Fibroblast of skin of scalp (primary cell): ENCODE results near the gene COL25A1.
A peak's percentile ranks its signal among the peaks of the same experiment; 100 is the strongest.
"Not testable (repeated sequence)": the region's sequence is repeated elsewhere in the genome, so short reads cannot be mapped to it uniquely, and the experiment has no call there.

Experiments used
- DNase-seq: peaks from one replicate; pipeline ENCODE4 v3.0.0-alpha.2; 2013

COL25A1 gene

GRCh38 chr4:109046471-109047201 lies 255.8 kb downstream of the COL25A1 start:
- peak; percentile 79 for DNase-seq

- no peak for DNase-seq
Observed at GRCh38 chr4:109044431-109044830, 258.0 kb downstream of the COL25A1 start.

- no peak for DNase-seq
Observed at GRCh38 chr4:109043286-109043685, 259.2 kb downstream of the COL25A1 start.

- peak; percentile 69 for DNase-seq
Observed at GRCh38 chr4:109041463-109042360, 260.7 kb downstream of the COL25A1 start.

GRCh38 chr4:109040441-109040840 lies 262.0 kb downstream of the COL25A1 start:
- peak; percentile 42 for DNase-seq

GRCh38 chr4:109037026-109037425 lies 265.4 kb downstream of the COL25A1 start:
- DNase-seq, result no peak

- no peak for DNase-seq
Observed at GRCh38 chr4:109033993-109034392, 268.5 kb downstream of the COL25A1 start.

- DNase-seq, result no peak
Observed at GRCh38 chr4:109032671-109033070, 269.8 kb downstream of the COL25A1 start.

- DNase-seq, result no peak
Observed at GRCh38 chr4:109029987-109030386, 272.5 kb downstream of the COL25A1 start.

- DNase-seq, result no peak
Observed at GRCh38 chr4:109027016-109027500, 275.4 kb downstream of the COL25A1 start.

- DNase-seq, result peak; percentile 47
Observed at GRCh38 chr4:109026588-109026987, 275.9 kb downstream of the COL25A1 start.

- DNase-seq, result peak; percentile 23
Observed at GRCh38 chr4:109025471-109026076, 276.9 kb downstream of the COL25A1 start.

- DNase-seq, result peak; percentile 65
Observed at GRCh38 chr4:109022961-109023360, 279.5 kb downstream of the COL25A1 start.

- not testable (repeated sequence) for DNase-seq
Observed at GRCh38 chr4:109021630-109022029, 280.8 kb downstream of the COL25A1 start.

GRCh38 chr4:109020861-109021260 lies 281.6 kb downstream of the COL25A1 start:
- DNase-seq, result no peak

- no peak for DNase-seq
Observed at GRCh38 chr4:109016200-109016599, 286.3 kb downstream of the COL25A1 start.

- DNase-seq, result no peak
Observed at GRCh38 chr4:109015413-109015810, 287.0 kb downstream of the COL25A1 start.

- DNase-seq, result no peak
Observed at GRCh38 chr4:109014593-109015412, 287.7 kb downstream of the COL25A1 start.

- DNase-seq, result no peak
Observed at GRCh38 chr4:109012286-109012880, 290.1 kb downstream of the COL25A1 start.

- DNase-seq, result no peak
Observed at GRCh38 chr4:109011241-109012026, 291.0 kb downstream of the COL25A1 start.

GRCh38 chr4:109010521-109010920 lies 291.9 kb downstream of the COL25A1 start:
- DNase-seq, result no peak
